HG03442 (cell line): Measurements from ENCODE around the gene ARRDC5.
"Not testable (repeated sequence)": the region's sequence is repeated elsewhere in the genome, so short reads cannot be mapped to it uniquely, and the experiment has no call there.

Experiments
- ATAC-seq: cut with Tn5 transposase; IDR thresholded peaks from one replicate; pipeline ENCODE4 v1.9.1; 2021; ENCODE audit warnings: mild to moderate bottlenecking, moderate library complexity; ENCODE audit not compliant: unreplicated experiment

Gene ARRDC5

DNA sequence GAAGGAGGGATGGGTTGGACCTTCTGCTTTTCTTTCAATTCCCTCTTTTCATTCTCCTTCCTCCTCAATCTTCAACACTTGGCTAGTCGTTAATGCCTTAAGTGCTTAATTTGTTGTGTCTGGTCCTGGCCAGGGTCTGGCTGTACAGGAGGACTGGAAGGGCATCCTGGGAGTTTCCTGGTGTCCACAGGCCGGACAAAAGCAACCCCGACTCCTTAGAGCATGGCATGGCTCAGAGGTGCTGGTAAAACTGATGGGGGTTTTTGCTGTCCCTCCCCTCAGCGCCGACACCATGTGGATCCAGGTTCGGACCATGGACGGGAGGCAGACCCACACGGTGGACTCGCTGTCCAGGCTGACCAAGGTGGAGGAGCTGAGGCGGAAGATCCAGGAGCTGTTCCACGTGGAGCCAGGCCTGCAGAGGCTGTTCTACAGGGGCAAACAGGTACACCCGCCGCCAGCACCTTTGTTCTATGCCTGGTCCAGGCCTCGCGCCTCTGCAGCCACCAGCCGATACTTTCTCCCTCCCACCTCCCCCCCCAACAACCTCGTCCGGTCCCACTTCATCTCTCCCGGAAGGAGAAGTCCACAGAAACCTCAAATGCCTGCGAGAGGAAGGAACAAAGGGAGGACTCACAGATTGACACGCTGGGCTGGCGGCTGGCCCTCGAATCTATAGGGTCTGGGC is 8.0 kb upstream of the ARRDC5 start:
- no peak for ATAC-seq

DNA sequence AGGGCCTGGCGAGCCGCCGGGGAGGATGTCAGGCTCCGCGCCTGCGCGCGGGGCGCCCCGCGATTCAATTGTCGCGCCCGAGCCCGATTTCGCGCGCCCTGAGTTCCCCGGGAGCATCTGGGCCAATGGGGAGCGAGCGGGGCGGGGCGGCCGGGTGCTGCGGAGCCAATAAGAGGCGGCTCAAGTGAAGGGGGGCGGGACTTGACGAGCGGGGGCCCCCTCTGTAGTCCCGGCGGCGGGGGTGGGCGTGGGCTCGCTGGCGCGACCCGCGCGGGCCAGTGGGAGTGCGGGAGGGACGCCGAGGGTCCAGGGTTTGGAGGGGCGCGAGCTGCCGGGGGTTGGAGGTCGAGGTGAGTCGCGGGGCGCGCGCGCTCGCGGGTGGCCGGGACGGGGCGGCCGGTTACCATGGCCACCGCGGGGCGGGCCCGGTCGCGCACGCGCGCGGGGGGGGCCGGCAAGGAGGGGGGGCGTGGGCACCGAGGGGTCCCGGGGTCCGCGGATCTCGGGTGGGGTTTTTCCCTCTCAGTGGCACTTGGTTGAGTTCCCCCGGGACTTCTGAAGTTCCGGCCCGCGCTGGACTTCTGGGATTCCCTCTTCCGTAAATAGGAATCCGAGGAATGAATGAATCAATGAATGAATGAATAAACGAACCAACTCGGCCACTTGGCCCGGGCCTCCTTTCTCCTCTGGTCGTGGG is 7.3 kb upstream of the ARRDC5 start:
- ATAC-seq = peak; percentile 63

DNA sequence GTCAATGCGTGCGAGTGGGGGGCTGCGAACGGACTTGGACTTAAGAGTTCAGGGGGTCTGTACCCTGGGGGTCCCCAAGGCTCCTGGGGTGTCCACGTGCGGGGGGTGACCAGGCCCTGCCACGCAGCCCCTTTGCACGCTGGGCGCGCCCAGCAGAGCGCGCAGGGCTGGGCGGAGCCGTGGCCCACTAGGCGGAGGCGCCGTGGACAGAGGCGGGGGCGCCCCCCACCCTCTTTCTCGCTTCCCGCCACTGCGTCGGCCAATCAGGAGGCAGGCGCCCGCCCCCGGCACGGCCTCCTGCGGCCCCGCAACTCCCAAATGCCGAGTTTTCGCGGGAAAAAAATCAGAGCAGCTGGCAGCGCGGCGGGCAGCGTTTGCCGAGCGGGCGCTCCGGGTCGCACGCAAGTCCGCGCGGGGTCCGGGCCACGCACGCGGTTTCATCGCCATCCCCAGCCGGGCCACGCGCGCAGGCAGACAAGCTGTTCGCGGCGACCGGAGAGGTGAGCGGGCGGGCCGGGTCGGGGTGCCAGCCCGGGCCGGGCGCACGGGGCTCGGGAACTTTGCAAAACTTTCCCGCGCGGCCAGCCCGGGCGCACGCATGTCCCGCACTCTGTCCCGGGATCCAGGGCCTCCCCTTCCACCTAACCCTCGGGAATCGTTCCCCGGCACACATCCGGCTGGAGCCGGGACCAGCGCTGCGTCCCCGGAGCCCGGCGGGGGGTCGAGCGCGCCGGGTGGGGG is 6.6 kb upstream of the ARRDC5 start, which contains the start of gene UHRF1:
Gene UHRF1, plus strand, starts transcription at position 346 of the 741 bp plus-strand sequence. CDS start 1,385 bp downstream, outside the sequence.
- ATAC-seq = peak; percentile 15

DNA sequence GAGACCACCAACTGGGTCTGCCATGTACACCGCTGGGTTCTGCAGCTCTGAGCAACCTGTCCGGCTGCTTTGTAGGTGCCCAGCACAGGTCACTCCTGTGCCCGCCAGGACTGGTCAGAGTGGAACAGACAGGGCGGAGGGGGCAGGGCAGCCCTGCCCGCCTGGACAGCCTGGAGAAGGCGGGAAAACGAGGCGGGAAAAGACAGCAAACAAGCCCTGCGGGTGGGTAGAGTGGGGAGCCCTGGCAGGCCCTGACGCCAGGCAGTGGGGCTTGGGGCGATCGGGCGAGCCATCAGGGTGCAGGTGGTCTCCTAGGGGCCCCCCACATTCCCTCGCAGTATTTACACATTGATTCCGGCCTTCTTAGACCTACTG is 6.1 kb upstream of the ARRDC5 start:
- ATAC-seq = no peak

DNA sequence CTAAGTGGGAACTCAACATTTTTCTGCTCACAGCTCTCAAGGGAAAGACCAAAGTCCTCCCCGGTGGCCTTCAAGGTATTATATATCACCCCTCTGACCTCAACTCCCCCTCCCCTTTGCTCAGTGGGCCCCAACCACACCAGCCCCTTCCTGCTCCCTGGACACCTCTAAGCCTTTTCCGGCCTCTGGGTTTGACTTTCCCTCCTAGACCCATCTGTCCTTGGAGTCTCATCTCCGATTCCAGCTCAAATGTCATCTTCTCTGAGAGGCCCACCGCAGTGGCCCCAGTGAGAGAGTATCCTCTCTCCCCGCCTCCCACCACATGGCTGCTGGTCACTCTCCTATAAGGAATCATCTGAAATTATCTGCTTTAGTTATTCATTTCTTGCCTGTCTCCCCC is 5.7 kb upstream of the ARRDC5 start:
- ATAC-seq = no peak

DNA sequence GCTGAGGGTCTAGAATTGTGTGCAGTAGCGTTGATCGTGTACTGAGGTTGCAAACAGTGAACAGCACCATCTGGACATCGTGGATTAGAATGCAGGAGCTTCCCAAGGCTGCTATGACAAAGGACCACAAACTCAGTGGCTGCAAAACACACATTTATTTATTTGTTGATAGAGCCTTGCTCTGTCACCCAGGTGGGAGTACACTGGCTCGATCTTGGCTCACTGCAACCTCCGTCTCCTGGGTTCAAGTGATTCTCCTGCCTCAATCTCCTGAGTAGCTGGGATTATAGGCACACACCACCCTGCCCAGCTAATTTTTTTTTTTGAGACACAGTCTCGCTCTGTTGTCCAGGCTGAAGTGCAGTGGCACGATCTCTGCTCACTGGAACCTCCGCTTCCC is 4.3 kb upstream of the ARRDC5 start:
- ATAC-seq = no peak

DNA sequence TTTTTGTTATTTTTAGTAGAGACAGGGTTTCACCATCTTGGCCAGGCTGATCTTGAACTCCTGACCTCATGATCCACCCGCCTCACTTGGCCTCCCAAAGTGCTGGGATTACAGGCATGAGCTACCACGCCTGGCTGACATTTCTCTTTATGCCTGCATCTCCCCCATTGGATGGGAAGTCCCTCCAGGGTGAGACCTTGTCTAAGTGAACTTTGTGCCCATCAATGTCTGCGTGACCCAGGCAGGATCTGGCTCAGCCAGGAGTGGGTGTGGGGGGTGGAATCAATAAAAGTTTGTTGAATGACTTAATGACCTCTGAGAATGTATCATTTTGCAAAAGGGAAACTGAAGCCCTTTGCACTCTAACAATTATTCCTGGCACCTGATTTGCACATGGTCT is 1.8 kb upstream of the ARRDC5 start:
- ATAC-seq = no peak

DNA sequence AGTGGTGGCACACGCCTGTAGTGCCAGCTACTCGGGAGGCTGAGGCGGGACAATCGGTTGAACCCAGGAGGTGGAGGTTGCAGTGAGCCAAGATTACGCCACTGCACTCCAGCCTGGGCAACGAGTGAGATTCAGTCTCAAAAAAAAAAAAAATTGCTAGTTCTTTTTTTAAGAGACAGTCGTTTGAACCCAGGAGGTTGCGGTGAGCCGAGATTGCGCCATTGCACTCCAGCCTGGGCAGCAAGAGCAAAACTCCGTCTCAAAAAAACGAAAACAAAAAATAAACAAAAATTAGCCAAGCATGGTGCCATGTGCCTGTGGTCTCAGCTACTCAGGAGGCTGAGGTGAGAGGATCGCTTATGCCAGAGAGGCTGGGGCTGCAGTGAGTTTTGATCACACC is 1.8 kb downstream of the ARRDC5 start:
- ATAC-seq = not testable (repeated sequence)

DNA sequence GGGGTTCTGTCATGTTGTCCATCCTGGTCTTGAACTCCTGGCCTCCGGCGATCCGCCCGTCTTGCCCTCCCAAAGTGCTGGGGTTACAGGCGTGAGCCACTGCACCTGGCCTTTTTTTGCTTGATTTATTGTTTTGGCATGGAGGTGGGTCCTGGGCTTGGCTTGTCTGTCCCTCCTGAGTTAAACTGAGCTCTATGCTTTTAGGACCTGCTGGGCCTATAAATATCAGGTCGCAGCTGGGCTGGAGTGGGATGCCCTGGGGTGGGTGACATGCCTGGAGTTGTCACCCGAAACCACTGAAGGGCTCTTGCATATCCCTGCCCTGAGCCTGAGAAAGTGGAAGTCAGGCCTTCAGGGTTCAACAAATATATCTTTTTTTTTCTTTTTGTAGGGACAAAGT is 5.5 kb downstream of the ARRDC5 start:
- ATAC-seq = no peak

DNA sequence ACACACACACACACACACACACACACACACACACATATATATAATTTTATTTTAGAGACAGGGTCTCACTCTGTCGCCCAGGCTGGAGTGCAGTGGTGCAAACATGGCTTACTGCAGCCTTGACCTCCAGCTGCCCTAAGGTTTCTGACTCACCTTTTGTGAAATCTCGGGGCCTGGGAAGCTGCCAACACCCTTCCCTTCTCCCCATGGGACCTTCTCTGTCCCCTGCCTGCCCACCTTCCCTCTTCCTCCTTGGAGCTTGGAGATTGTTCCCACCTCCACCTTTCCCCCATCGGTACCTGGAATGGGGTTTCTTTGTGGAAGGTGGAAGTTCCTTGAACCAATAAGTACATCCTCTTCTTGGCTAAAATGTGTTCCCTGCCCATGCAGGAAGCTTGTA is 6.3 kb downstream of the ARRDC5 start:
- ATAC-seq = no peak

DNA sequence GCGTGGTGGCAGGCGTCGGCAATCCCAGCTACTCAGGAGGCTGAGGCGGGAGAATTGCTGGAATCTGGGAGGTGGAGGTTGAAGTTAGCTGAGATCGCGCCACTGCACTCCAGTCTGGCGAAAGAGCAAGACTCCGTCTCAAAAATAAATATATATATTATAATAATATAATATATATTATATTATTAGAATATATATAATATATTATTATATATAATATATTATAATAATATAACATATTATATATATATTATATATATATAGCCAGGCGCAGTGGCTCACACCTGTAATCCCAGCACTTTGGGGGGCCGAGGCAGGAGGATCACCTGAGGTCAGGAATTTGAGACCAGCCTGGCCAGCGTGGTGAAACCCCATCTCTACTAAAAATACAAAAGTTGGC is 9.7 kb downstream of the ARRDC5 start:
- ATAC-seq = not testable (repeated sequence)

DNA sequence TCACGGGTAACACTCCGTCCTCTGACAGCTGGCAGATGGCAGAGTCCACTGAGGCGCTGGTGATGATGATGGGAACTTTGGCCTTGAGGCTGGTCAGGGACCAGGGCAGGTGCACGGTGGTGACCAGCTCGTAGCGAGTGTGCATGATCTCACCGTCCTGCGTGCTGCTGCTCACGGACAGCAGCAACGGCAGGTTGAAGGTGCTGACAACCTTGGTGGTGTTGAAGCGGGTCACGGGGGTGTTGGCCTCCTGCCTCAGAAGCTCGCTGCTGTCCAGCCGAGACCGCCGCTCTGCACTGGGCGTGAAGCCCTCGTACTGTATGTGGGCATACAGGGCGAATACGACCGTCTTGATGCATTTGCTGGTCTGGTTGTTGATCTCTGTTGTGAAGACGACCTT is 11.6 kb downstream of the ARRDC5 start:
- no peak for ATAC-seq

DNA sequence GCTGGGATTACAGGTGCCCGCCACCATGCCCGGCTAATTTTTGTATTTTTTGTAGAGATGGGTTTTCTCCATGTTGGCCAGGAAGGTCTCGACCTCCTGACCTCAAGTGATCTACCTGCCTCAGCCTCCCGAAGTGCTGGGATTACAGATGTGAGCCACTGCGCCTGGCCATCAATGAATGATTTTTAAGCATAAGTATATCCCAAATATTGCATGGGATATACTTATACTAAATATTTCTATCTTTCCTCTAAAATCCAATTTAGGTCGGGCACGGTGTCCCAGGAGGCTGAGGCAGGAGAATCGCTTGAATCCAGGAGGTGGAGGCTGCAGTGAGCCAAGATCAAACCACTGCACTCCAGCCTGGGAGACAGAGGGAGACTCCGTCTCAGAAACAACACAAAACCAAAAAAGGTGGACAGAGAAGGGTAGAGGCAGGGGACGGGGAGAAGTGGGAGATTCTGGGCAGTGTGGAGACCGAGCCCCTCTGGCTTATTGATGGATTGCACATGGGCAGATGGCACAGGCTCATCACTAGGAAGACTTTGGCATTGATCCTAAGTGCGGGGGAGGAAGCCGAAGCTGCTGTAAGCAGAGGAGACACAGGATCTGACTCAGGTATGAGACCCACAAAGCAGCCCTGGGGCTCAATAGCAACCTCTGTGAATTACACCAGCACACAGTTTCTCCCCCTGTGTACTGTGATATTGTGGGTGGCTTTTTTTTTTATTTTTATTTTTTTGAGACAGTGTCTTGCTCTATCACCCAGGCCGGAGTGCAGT is 13.5 kb downstream of the ARRDC5 start:
- ATAC-seq = no peak

DNA sequence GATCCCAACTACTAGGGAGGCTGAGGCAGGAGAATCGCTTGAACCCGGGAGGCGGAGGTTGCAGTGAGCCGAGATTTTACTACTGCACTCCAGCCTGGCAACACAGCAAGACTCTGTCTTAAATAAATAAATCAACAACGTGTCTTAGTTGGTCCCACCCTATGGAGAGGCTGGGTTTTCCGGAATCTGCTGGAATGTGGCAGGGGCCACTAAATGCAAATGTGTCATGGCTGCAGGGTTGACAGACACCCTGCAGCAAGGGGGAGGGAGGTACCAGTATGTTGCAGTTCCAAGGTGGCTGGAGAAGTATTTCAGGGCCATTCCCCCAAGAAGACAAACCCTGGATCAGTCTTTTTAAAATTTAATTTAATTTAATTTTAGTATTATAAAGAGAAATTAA is 14.9 kb downstream of the ARRDC5 start:
- ATAC-seq = not testable (repeated sequence)

DNA sequence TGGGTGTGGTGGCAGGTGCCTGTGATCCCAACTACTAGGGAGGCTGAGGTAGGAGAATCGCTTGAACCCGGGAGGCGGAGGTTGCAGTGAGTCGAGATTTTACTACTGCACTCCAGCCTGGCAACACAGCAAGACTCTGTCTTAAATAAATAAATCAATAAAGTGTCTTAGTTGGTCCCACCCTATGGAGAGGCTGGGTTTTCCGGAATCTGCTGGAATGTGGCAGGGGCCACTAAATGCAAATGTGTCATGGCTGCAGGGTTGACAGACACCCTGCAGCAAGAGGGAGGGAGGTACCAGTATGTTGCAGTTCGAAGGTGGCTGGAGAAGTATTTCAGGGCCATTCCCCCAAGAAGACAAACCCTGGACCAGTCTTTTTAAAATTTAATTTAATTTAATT is 17.7 kb downstream of the ARRDC5 start:
- not testable (repeated sequence) for ATAC-seq

DNA sequence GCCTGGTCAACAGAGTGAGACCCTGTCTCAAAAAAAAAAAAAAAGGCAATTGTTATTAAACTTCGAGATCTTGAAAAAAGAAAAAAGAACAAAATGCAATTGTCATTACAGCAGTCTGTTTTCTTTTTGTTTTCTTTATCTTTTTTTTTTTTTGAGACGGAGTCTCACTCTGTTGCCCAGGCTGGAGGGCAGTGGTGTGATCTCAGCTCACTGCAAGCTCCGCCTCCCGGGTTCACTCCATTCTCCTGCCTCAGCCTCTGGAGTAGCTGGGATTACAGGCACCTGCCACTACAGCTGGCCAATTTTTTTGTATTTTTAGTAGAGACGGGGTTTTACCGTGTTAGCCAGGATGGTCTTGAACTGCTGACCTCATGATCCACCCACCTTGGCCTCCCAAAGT is 19.8 kb downstream of the ARRDC5 start:
- not testable (repeated sequence) for ATAC-seq

DNA sequence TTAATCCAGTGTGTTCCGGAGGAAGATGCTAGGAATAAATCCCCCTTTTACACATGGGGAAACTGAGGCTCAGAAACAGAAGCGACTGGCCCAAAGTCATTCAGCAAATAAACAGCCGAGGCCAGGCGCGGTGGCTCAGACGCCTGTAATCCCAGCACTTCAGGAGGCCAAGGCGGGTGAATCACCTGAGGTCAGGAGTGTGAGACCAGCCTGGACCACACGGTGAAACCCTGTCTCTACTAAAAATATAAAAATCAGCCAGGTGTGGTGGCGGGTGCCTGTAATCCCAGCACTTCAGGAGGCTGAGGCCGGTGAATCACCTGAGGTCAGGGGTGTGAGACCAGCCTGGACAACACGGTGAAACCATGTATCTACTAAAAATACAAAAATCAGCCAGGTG is 23.7 kb downstream of the ARRDC5 start:
- ATAC-seq = no peak

DNA sequence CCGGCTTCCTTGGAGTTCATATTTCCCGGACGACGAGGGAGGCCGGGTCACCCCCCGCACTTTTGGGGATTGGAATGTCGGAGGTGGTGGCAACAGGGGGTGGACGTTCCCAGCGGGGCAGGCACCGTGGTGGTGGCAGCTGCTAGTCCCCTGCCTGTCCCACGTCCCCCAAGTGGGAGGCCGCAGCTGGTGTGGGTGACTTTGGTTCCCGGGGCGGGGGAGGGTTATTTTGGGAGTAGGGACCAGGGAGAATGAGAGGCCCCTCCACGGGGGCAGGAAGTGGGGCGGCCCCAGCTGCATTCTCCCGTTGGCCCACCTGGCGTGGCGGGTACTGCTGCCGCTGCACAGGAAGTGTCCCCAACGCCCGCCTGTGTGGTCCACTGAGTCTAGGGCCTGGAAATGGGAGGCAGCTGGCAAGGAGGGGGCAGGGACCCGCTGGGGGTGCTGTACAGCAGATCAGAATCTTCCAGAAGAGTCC is 24.2 kb downstream of the ARRDC5 start:
- no peak for ATAC-seq

DNA sequence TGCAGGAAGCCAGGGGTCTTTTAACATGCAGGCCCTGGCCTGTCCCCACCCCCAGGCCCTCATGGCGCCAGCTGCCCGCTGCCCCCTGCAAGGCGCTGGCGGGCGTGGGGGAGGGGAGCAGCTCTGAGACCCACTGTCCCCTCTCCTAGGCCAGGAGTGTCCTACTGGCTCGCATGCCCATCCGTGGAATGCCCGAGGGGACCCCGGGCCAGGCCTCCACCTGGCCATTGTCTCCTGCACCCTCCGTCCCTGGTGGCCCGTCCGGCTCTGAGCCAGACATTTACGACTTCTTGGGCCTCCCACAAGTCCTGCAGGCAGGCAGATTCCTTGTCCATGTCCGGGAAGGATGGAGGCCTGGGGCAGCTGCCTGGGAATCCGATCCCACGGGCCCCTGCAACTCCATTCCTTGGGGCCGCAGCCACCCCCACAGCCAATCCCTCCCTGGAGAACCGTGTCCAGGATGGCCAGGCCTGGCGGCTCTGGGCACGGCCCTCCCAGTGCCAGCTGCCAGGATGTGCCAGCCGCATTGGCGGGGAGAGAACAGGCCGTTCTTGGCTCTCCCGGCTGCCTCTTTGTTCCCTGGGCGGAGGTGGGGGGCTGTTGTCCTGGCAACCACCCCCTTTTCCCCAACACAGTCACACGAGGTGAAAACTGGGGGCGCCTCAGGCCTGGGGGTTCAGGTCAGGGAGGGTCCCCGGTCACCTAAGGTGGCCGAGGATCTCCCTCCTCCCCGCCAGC is 24.8 kb downstream of the ARRDC5 start:
- no peak for ATAC-seq

DNA sequence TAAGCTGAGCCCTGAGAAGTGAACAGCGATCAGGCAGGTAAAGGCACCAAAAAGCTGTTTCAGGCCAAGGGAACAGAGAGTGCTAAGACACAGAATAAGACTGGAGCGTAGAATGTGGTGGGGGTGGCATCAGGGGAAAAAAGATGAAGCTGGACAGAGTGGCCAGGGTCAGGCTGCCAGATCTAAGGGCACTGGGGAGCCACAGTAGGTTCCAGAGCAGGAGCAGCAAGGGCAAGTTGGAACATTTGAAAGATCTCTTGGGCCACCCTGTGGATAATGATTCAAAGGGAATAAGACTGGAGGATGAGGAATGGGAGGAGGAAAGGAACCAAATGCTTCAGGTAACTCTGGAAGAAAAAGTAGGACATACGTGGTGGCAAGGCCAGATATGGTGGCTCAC is 28.8 kb downstream of the ARRDC5 start:
- ATAC-seq = no peak
